Epithelial cell of esophagus (primary cell): Measurements from ENCODE around the gene PLEKHA7.
"Not testable (repeated sequence)": the region's sequence is repeated elsewhere in the genome, so short reads cannot be mapped to it uniquely, and the experiment has no call there.

Experiments
- DNase-seq: peaks from one replicate; pipeline ENCODE4 v3.0.0; 2010; ENCODE audit warnings: low read depth
- H3K4me3 ChIP-seq: 2 replicates; pipeline ENCODE4 v1.5.1; 2011; ENCODE audit warnings: mild to moderate bottlenecking, low read length, control low read depth
- TF ChIP-seq, protein P1 (sequence below): IDR thresholded peaks from 2 replicates; pipeline ENCODE4 v1.5.1; 2011; ENCODE audit warnings: low read depth, mild to moderate bottlenecking, low read length, control low read depth, inconsistent platforms; ENCODE audit not compliant: insufficient read depth; ENCODE audit errors: missing control alignments

The PLEKHA7 gene

GRCh38 chr11:17004486-17005148 lies 9.6 kb downstream of the PLEKHA7 start:
- no peak for DNase-seq
- no peak overlapping the region for H3K4me3 ChIP-seq
- TF ChIP-seq, protein P1, sequence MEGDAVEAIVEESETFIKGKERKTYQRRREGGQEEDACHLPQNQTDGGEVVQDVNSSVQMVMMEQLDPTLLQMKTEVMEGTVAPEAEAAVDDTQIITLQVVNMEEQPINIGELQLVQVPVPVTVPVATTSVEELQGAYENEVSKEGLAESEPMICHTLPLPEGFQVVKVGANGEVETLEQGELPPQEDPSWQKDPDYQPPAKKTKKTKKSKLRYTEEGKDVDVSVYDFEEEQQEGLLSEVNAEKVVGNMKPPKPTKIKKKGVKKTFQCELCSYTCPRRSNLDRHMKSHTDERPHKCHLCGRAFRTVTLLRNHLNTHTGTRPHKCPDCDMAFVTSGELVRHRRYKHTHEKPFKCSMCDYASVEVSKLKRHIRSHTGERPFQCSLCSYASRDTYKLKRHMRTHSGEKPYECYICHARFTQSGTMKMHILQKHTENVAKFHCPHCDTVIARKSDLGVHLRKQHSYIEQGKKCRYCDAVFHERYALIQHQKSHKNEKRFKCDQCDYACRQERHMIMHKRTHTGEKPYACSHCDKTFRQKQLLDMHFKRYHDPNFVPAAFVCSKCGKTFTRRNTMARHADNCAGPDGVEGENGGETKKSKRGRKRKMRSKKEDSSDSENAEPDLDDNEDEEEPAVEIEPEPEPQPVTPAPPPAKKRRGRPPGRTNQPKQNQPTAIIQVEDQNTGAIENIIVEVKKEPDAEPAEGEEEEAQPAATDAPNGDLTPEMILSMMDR = no peak

- no peak for DNase-seq
- no peak overlapping the region for H3K4me3 ChIP-seq
- TF ChIP-seq, protein P1 = no peak
Measured at GRCh38 chr11:17003426-17003825, 10.8 kb downstream of the PLEKHA7 start.

GRCh38 chr11:17002543-17002942 lies 11.7 kb downstream of the PLEKHA7 start:
- no peak overlapping the region for H3K4me3 ChIP-seq
- DNase-seq = no peak
- TF ChIP-seq, protein P1 = no peak

DNA sequence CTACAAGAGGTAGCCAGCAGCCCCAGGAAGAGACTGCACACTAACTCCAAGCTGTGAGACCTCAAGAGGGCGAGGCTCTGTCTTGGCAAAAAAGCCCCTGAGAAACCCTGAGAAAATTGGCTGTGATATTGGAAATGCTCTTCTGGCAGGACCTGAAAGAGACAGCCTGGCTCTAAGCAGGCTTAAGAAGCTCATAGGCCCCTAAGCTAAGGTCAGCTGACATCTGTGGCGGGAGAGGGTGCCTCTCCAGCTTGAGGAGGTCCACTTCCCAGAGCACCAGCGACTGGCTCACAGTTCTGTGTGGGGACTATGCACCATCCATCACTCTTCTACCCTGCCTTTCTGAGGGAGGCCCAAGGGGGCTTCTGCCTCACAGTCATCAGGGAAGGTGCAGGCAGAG lies 12.4 kb downstream of the PLEKHA7 start:
- no peak overlapping the region for H3K4me3 ChIP-seq
- TF ChIP-seq, protein P1 = no peak

GRCh38 chr11:17000987-17001386 lies 13.2 kb downstream of the PLEKHA7 start:
- TF ChIP-seq, protein P1 = no peak
- no peak for DNase-seq
- no peak overlapping the region for H3K4me3 ChIP-seq

More for the DNA sequence above, 12.4 kb downstream of the PLEKHA7 start:
- DNase-seq = no peak

GRCh38 chr11:17000253-17000652 lies 14.0 kb downstream of the PLEKHA7 start:
- H3K4me3 ChIP-seq = not testable (repeated sequence)
- DNase-seq = peak; percentile 48

DNA sequence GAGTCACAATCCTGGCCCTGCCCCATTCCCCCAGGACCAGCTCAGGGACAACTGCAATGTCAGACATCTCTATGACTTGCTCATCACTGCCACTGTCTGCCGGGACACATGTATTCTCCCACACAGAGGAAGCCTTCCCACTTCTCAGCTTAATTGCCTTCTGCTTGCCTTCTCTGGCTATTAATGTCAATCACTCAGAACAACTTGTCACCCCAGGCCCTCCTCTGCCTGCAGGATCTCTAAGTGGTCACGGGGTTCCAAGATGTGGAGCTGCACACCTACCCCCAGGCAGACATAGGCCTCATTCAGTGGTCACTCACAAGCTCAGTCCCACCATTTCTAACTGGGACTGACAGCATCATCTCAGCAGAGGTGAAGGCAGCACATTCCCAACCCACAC lies 15.1 kb downstream of the PLEKHA7 start:
- no peak for DNase-seq
- TF ChIP-seq, protein P1 = no peak
- H3K4me3 ChIP-seq = no peak overlapping the region
